ENCODE data around the gene SEC16A. TPM values are rescaled to one million over a fixed set of nuclear protein-coding genes. Genes with fewer than 3 reads are reported as not detected.

SEC16A gene
- total RNA-seq, 1 donor from 2014 or later = 94.5 TPM

DNA sequence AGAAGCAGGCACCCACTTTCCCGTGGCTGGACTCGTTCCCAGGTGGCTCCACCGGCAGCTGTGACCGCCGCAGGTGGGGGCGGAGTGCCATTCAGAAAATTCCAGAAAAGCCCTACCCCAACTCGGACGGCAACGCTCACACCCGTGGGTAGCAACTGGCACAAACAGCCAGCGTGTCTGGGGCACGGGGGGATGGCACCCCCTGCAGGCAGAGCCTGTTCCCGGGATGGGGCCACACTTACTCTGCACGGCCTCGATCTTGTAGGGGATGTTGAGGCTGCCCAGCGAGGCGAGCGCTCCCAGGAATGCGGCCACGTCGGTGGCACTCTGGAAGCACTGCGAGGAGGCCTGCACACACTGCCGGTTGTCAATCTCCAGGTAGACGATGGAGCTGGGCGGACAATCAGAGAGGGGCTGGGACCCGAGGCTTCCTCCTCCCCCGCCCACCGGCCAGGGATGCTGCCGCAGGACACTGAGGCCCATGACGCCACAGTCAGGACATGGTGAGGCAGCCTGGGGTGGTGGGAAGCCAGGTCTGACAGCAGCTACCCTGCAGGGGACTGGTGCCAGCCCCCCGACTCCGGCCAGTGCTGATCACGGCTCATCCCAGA is 20.2 kb upstream of the SEC16A start:
- no peaks in the 10 kb centered on the region for H3K36me3 ChIP-seq (ENCODE audit: insufficient read depth, low read length)
- H3K27me3 ChIP-seq (ENCODE audit: insufficient read depth, low read length) = no peaks in the 10 kb centered on the region
- no peak for TF ChIP-seq EZH2 (IDR thresholded peaks at IDR 0.05; ENCODE audit: insufficient read depth, low read length)
- TF ChIP-seq, protein P1, sequence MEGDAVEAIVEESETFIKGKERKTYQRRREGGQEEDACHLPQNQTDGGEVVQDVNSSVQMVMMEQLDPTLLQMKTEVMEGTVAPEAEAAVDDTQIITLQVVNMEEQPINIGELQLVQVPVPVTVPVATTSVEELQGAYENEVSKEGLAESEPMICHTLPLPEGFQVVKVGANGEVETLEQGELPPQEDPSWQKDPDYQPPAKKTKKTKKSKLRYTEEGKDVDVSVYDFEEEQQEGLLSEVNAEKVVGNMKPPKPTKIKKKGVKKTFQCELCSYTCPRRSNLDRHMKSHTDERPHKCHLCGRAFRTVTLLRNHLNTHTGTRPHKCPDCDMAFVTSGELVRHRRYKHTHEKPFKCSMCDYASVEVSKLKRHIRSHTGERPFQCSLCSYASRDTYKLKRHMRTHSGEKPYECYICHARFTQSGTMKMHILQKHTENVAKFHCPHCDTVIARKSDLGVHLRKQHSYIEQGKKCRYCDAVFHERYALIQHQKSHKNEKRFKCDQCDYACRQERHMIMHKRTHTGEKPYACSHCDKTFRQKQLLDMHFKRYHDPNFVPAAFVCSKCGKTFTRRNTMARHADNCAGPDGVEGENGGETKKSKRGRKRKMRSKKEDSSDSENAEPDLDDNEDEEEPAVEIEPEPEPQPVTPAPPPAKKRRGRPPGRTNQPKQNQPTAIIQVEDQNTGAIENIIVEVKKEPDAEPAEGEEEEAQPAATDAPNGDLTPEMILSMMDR (IDR thresholded peaks at IDR 0.05; ENCODE audit: insufficient read depth, low read depth, low read length) = no peak
- no peak overlapping the region for H3K9ac ChIP-seq (ENCODE audit: low read length)
- DNase-seq (ENCODE audit: low read depth) = no peak
- H3K79me2 ChIP-seq (ENCODE audit: insufficient read depth, low read length) = no peaks in the 10 kb centered on the region
- Mint-ChIP-seq H3K4me1 (ENCODE audit: low read depth, unreplicated experiment) (no peaks in the 10 kb centered on the region), H3K27ac (ENCODE audit: unreplicated experiment) (no peak overlapping the region), H3K4me3 (ENCODE audit: unreplicated experiment) (no peak overlapping the region), H3K27me3 (ENCODE audit: low read depth, unreplicated experiment) (no peaks in the 10 kb centered on the region), H3K36me3 (ENCODE audit: low read depth, unreplicated experiment) (peaks cover 5% of the 10 kb centered on the region), H3K9me3 (ENCODE audit: unreplicated experiment) (no peaks in the 10 kb centered on the region)
- no peak overlapping the region for H3K4me3 ChIP-seq (ENCODE audit: insufficient read depth, low read depth, low read length)
- no peak overlapping the region for H2AFZ ChIP-seq (ENCODE audit: low read depth, low read length)
- no peak for FAIRE-seq
- H3K9me3 ChIP-seq (ENCODE audit: insufficient read depth, low read depth, low read length) = no peaks in the 10 kb centered on the region
- H3K27ac ChIP-seq (ENCODE audit: low read depth, low read length) = no peak overlapping the region
- no peaks in the 10 kb centered on the region for H3K4me1 ChIP-seq (ENCODE audit: insufficient read depth, low read length)
- peaks cover 11% of the 10 kb centered on the region for H4K20me1 ChIP-seq (ENCODE audit: insufficient read depth, low read length)
- H3K4me2 ChIP-seq (ENCODE audit: low read length) = no peak overlapping the region

DNA sequence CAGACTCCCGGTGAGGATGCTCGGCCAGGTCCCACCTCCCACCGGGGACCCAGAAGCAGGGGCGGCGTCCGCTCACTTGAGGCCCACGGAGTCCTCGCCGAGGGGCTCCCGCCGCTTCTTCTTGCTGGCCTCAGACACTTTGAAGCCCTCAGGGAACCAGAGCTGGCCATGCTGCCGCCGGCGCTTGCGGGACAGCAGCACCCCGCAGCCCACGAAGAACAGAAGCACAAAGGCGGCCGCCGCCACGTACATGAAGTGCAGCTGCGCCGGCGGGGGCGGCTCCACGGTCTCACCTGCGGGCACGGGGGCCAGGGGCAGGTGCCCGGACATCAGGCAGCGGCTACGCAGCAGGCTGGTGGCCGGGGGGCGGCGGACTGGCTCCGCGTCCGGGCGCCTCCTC is 19.4 kb upstream of the SEC16A start:
- H3K36me3 ChIP-seq (ENCODE audit: insufficient read depth, low read length) = no peaks in the 10 kb centered on the region
- H3K4me1 ChIP-seq (ENCODE audit: insufficient read depth, low read length) = no peaks in the 10 kb centered on the region
- FAIRE-seq (no peak), DNase-seq (ENCODE audit: low read depth) (no peak)
- H3K27me3 ChIP-seq (ENCODE audit: insufficient read depth, low read length) = no peaks in the 10 kb centered on the region
- H3K79me2 ChIP-seq (ENCODE audit: insufficient read depth, low read length) = no peaks in the 10 kb centered on the region
- Mint-ChIP-seq H3K4me3 (ENCODE audit: unreplicated experiment) (no peak overlapping the region), H3K36me3 (ENCODE audit: low read depth, unreplicated experiment) (peaks cover 5% of the 10 kb centered on the region), H3K27ac (ENCODE audit: unreplicated experiment) (no peak overlapping the region), H3K4me1 (ENCODE audit: low read depth, unreplicated experiment) (no peaks in the 10 kb centered on the region), H3K27me3 (ENCODE audit: low read depth, unreplicated experiment) (no peaks in the 10 kb centered on the region), H3K9me3 (ENCODE audit: unreplicated experiment) (no peaks in the 10 kb centered on the region)
- H2AFZ ChIP-seq (ENCODE audit: low read depth, low read length) = no peak overlapping the region
- H3K9me3 ChIP-seq (ENCODE audit: insufficient read depth, low read depth, low read length) = no peaks in the 10 kb centered on the region
- no peak overlapping the region for H3K27ac ChIP-seq (ENCODE audit: low read depth, low read length)
- no peak overlapping the region for H3K4me2 ChIP-seq (ENCODE audit: low read length)
- no peak overlapping the region for H3K4me3 ChIP-seq (ENCODE audit: insufficient read depth, low read depth, low read length)
- TF ChIP-seq, protein P1 (IDR thresholded peaks at IDR 0.05; ENCODE audit: insufficient read depth, low read depth, low read length) = no peak
- no peak for TF ChIP-seq EZH2 (IDR thresholded peaks at IDR 0.05; ENCODE audit: insufficient read depth, low read length)
- no peak overlapping the region for H3K9ac ChIP-seq (ENCODE audit: low read length)
- H4K20me1 ChIP-seq (ENCODE audit: insufficient read depth, low read length) = peaks cover 6% of the 10 kb centered on the region

DNA sequence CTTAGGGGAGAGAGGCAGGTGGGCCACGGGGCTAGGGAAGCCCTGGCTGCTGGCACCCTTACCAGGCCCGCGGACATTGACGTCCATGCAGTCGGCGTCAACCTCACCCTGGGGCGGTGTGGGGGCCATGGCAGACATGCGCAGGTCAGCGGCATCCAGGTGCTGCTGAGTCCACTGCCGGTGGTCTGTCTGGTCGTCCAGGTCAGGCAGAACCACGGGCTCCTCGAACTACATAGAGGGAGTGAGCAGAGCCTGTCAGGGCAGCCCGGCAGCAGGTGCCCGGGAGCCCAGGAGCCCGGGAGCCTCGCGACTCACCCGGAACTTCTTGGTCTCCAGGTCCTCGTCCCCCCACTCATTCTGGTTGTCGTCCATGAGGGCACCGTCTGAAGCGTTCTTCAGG is 18.8 kb upstream of the SEC16A start:
- TF ChIP-seq, protein P1 (IDR thresholded peaks at IDR 0.05; ENCODE audit: insufficient read depth, low read depth, low read length) = no peak
- no peak for TF ChIP-seq EZH2 (IDR thresholded peaks at IDR 0.05; ENCODE audit: insufficient read depth, low read length)
- Histone ChIP-seq H3K4me3 (ENCODE audit: insufficient read depth, low read depth, low read length) (no peak overlapping the region), H3K4me1 (ENCODE audit: insufficient read depth, low read length) (no peaks in the 10 kb centered on the region), H3K9ac (ENCODE audit: low read length) (no peak overlapping the region), H3K27me3 (ENCODE audit: insufficient read depth, low read length) (no peaks in the 10 kb centered on the region), H3K36me3 (ENCODE audit: insufficient read depth, low read length) (no peaks in the 10 kb centered on the region), H3K79me2 (ENCODE audit: insufficient read depth, low read length) (no peaks in the 10 kb centered on the region), H3K9me3 (ENCODE audit: insufficient read depth, low read depth, low read length) (no peaks in the 10 kb centered on the region), H2AFZ (ENCODE audit: low read depth, low read length) (no peak overlapping the region), H3K4me2 (ENCODE audit: low read length) (no peak overlapping the region), H4K20me1 (ENCODE audit: insufficient read depth, low read length) (peaks cover 6% of the 10 kb centered on the region), H3K27ac (ENCODE audit: low read depth, low read length) (no peak overlapping the region)
- DNase-seq (ENCODE audit: low read depth) (no peak), FAIRE-seq (no peak)
- no peaks in the 10 kb centered on the region for H3K27me3 Mint-ChIP-seq (ENCODE audit: low read depth, unreplicated experiment)
- H3K9me3 Mint-ChIP-seq (ENCODE audit: unreplicated experiment) = no peaks in the 10 kb centered on the region
- no peak overlapping the region for H3K4me3 Mint-ChIP-seq (ENCODE audit: unreplicated experiment)
- no peak overlapping the region for H3K27ac Mint-ChIP-seq (ENCODE audit: unreplicated experiment)
- H3K4me1 Mint-ChIP-seq (ENCODE audit: low read depth, unreplicated experiment) = no peaks in the 10 kb centered on the region
- peaks cover 5% of the 10 kb centered on the region for H3K36me3 Mint-ChIP-seq (ENCODE audit: low read depth, unreplicated experiment)
